ENCODE measurements around the gene BCL2L13.

GRCh38 chr22:17761138-17761488, 122.6 kb downstream of the BCL2L13 start:
- TF ChIP-seq, protein P1, sequence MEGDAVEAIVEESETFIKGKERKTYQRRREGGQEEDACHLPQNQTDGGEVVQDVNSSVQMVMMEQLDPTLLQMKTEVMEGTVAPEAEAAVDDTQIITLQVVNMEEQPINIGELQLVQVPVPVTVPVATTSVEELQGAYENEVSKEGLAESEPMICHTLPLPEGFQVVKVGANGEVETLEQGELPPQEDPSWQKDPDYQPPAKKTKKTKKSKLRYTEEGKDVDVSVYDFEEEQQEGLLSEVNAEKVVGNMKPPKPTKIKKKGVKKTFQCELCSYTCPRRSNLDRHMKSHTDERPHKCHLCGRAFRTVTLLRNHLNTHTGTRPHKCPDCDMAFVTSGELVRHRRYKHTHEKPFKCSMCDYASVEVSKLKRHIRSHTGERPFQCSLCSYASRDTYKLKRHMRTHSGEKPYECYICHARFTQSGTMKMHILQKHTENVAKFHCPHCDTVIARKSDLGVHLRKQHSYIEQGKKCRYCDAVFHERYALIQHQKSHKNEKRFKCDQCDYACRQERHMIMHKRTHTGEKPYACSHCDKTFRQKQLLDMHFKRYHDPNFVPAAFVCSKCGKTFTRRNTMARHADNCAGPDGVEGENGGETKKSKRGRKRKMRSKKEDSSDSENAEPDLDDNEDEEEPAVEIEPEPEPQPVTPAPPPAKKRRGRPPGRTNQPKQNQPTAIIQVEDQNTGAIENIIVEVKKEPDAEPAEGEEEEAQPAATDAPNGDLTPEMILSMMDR (IDR thresholded peaks at IDR 0.05; ENCODE audit: poor library complexity): no peak
- TF ChIP-seq EZH2phosphoT487 (IDR thresholded peaks at IDR 0.05; ENCODE audit: low read depth, severe bottlenecking, unreplicated experiment) (no peak), EZH2 (IDR thresholded peaks at IDR 0.05; ENCODE audit: borderline replicate concordance) (no peak)

Data from hepatocyte (in vitro differentiated cells).